GM04503 (cell line): Measurements from ENCODE around the gene IFT52.

Source experiments
- DNase-seq: peaks from one replicate; pipeline ENCODE4 v3.0.0-alpha.2; 2012; ENCODE audit warnings: low read depth

The IFT52 gene

GRCh38 chr20:43590392-43591303, at the start of gene IFT52:
Gene IFT52, plus strand, starts transcription at chr20:43590937. Its CDS starts 3,762 bp downstream, at chr20:43594699.
- peak; percentile 68 for DNase-seq

- peak; percentile 20 for DNase-seq
Measured at GRCh38 chr20:43541214-43541613, 49.5 kb upstream of the IFT52 start.

GRCh38 chr20:43542161-43542560, 48.6 kb upstream of the IFT52 start:
- no peak for DNase-seq

- no peak for DNase-seq
Measured at GRCh38 chr20:43542674-43543073, 48.1 kb upstream of the IFT52 start.

- DNase-seq, result no peak
Measured at GRCh38 chr20:43543138-43543537, 47.6 kb upstream of the IFT52 start.

- no peak for DNase-seq
Measured at GRCh38 chr20:43544501-43544900, 46.2 kb upstream of the IFT52 start.

GRCh38 chr20:43545837-43546578, 44.7 kb upstream of the IFT52 start:
- DNase-seq, result no peak

GRCh38 chr20:43548273-43548880, 42.4 kb upstream of the IFT52 start:
- no peak for DNase-seq

GRCh38 chr20:43549416-43550065, 41.2 kb upstream of the IFT52 start:
- no peak for DNase-seq

GRCh38 chr20:43550456-43550855, 40.3 kb upstream of the IFT52 start:
- no peak for DNase-seq

GRCh38 chr20:43554369-43554768, 36.4 kb upstream of the IFT52 start:
- DNase-seq, result no peak

- DNase-seq, result no peak
Measured at GRCh38 chr20:43558412-43559146, 32.2 kb upstream of the IFT52 start, which contains the start of gene SGK2. Gene SGK2, plus strand, starts transcription at chr20:43559027. Its CDS starts 7,469 bp downstream, at chr20:43566496.

GRCh38 chr20:43559147-43559987, 31.4 kb upstream of the IFT52 start:
- no peak for DNase-seq

GRCh38 chr20:43560974-43561373, 29.8 kb upstream of the IFT52 start:
- no peak for DNase-seq

- DNase-seq, result no peak
Measured at GRCh38 chr20:43563429-43563828, 27.3 kb upstream of the IFT52 start.

- DNase-seq, result no peak
Measured at GRCh38 chr20:43563991-43564390, 26.7 kb upstream of the IFT52 start.

- no peak for DNase-seq
Measured at GRCh38 chr20:43564455-43564854, 26.3 kb upstream of the IFT52 start.

GRCh38 chr20:43564993-43565757, 25.6 kb upstream of the IFT52 start:
- DNase-seq, result no peak

- DNase-seq, result no peak
Measured at GRCh38 chr20:43565758-43566104, 25.0 kb upstream of the IFT52 start.

GRCh38 chr20:43567477-43567876, 23.3 kb upstream of the IFT52 start:
- DNase-seq, result no peak
